ENCODE measurements around the gene NRG3.

Gene NRG3

DNA sequence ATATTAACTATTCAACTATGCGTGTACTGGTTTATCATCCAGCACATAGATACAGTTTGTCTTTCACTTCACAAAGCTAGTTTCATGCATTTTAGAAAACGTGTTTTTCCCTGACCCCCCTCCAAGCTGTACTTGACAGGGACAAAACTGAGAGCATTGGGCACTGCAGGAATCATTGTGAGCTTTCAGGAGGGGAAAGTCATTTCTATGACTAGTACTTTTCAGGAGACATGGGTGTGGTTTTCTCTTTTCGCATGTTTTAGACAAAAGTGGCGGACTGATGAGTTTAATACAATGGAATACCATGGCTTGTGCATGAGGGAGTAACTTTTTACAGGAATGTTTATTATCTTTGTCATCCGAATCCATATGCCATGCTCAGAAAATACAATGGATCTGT is 42.7 kb downstream of the NRG3 start:
- H3K4me3 ChIP-seq: no peak overlapping the region
- TF ChIP-seq, protein P1, sequence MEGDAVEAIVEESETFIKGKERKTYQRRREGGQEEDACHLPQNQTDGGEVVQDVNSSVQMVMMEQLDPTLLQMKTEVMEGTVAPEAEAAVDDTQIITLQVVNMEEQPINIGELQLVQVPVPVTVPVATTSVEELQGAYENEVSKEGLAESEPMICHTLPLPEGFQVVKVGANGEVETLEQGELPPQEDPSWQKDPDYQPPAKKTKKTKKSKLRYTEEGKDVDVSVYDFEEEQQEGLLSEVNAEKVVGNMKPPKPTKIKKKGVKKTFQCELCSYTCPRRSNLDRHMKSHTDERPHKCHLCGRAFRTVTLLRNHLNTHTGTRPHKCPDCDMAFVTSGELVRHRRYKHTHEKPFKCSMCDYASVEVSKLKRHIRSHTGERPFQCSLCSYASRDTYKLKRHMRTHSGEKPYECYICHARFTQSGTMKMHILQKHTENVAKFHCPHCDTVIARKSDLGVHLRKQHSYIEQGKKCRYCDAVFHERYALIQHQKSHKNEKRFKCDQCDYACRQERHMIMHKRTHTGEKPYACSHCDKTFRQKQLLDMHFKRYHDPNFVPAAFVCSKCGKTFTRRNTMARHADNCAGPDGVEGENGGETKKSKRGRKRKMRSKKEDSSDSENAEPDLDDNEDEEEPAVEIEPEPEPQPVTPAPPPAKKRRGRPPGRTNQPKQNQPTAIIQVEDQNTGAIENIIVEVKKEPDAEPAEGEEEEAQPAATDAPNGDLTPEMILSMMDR (IDR thresholded peaks at IDR 0.05): no peak
- H3K27ac ChIP-seq: no peak overlapping the region
- no peak for DNase-seq (ENCODE audit: low spot score)

DNA sequence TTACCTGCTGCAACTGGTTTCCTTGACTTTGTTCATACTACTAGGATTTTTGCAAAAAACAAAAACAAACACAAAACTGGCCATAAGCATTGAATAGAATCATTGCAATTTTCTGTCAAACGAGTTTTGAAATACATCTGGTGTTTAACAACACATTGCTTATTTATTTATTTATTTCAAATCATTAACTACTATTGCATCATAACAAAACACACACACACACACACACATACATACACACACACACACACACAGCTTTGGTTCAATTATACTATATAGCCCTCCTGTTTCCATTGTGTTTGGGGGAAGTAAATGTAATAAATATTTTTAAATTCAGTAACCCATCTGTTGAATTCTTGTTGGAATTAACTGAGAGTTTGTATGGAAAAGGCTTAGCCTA is 43.8 kb downstream of the NRG3 start:
- TF ChIP-seq, protein P1 (IDR thresholded peaks at IDR 0.05): no peak
- no peak for DNase-seq (ENCODE audit: low spot score)
- Histone ChIP-seq H3K27ac (no peak overlapping the region), H3K4me3 (no peak overlapping the region)

DNA sequence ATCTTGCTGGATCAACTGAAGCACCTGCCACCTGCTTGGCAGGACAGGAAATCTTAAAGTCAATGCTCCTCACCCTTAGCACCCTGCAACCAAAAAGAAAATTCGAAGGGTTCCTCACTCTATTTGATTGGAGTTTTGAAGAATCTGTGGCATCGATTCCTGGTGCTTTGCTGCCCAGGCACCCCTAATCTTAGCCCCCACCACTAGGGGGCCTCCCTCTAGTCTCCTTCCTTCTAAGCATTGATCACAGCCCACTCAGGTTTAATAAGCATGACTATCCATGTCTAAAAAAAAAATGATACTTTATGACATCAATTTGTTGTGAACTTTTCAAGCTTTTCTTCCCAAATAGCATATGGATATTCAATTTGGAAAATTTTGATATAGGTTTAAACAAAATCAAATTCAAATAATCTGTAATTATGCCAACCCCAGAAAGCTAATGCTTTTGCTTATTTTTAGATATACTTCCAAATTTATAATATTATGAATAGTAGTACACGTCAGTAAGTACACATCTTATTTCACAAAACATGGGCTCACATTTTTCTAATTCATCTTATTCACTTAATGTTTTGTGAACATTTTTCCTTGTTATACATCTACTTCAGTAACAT is 45.3 kb downstream of the NRG3 start:
- TF ChIP-seq, protein P1 (IDR thresholded peaks at IDR 0.05): no peak
- no peak for DNase-seq (ENCODE audit: low spot score)
- H3K4me3 ChIP-seq: no peak overlapping the region
- no peak overlapping the region for H3K27ac ChIP-seq

DNA sequence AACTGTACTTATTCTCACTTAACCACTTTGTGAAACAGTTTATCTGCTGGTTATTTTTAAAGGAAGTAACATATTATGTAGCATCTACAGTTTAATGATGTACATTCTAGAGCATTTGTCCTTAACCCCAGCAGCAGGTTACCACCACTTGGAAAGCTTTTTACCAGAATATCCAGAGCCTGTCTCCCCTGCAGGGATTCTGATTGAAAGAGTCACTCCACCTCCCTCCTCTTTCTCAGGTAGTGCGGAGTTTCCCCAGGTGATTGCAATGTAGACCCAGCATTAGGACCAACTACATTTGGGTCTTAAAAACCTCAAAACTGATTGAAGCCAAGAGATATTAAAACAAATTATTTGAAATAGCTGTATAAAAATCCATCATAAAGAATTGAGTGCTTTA is 53.1 kb downstream of the NRG3 start:
- DNase-seq (ENCODE audit: low spot score): no peak
- TF ChIP-seq, protein P1 (IDR thresholded peaks at IDR 0.05): no peak
- Histone ChIP-seq H3K4me3 (no peak overlapping the region), H3K27ac (no peak overlapping the region)

DNA sequence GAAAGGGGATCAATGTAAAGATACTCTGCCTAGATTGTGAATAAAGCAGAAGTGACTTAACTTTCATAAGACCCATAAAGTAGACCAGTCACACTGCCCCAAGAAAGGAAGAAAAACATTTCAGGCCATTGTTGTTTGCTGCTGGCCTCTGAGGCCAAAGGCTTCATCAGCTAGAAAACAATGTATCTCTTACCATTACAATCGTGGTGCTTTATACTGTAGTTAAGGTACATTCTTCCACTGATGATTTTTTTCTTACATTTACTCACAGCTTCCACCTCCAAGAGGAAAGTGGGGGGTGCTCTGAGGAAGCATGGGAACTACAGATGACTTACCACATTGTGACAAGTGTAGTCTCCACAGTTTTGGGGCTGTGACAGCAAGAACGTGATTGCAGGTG is 68.6 kb downstream of the NRG3 start:
- DNase-seq (ENCODE audit: low spot score): no peak
- Histone ChIP-seq H3K4me3 (no peak overlapping the region), H3K27ac (no peak overlapping the region)
- TF ChIP-seq, protein P1 (IDR thresholded peaks at IDR 0.05): no peak

DNA sequence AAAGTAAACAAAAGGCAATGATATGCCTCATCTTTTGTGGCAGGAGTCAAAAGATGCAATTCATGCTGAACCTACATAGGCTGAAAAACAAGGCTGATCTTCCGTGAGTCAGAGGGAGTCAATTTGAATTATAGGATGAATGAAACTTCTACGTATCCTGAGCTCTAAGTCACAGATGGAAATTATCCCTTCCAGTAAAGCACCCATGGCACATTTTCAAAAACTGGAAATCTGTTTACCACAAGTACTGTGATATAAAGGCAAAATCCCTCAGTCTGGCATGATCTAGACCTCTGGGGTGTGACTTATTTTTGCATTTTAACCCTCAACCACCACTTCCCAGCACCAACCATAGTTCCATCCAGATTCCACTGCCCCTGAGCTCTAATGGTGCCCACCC is 69.6 kb downstream of the NRG3 start:
- H3K4me3 ChIP-seq: no peak overlapping the region
- no peak overlapping the region for H3K27ac ChIP-seq
- TF ChIP-seq, protein P1 (IDR thresholded peaks at IDR 0.05): no peak
- DNase-seq (ENCODE audit: low spot score): no peak

DNA sequence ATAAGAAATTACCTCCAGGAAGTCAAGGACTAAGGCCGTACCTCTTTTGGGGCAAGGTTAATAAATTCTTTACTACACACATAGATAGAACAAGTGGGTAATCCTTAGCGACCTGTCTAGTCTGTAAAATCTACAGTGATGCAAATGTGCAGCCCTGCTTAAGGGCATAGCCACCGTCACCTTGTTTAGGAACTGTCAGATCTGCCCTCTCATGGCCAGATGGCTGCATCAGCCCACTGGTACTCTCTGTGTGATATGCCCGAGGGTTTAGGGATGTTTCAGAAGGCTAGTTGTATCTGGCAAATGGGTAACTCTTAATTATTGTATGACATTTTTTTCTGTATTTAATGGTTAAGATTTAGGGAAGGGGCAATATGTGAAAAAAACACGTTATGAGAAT is 74.3 kb downstream of the NRG3 start:
- no peak for DNase-seq (ENCODE audit: low spot score)
- TF ChIP-seq, protein P1 (IDR thresholded peaks at IDR 0.05): no peak
- Histone ChIP-seq H3K4me3 (no peak overlapping the region), H3K27ac (no peak overlapping the region)
